ENCODE measurements around the gene ZNF221.

Gene ZNF221

DNA sequence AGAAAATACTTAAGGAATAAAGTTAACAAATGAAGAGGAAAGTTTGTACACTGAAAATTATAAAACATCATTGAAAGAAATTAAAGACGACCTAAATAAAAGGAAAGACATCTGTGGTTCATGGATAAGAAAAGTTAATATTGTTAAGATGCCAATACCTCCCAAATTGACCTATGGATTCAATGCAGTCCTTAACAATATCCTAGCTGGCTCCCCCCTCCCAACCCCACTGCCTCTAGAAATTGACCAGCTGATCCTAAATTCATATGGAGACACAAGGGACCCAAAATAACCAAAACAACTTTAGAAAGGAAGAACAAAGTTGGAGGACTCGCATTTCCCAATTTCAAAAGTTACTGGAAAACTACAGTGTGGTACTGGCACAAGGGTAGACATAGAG is 44.3 kb upstream of the ZNF221 start:
- peaks cover 14% of the 10 kb centered on the region for H3K9me3 ChIP-seq (ENCODE audit: control insufficient read depth, low read length)
- no peak overlapping the region for H2AFZ ChIP-seq
- TF ChIP-seq, protein P1, sequence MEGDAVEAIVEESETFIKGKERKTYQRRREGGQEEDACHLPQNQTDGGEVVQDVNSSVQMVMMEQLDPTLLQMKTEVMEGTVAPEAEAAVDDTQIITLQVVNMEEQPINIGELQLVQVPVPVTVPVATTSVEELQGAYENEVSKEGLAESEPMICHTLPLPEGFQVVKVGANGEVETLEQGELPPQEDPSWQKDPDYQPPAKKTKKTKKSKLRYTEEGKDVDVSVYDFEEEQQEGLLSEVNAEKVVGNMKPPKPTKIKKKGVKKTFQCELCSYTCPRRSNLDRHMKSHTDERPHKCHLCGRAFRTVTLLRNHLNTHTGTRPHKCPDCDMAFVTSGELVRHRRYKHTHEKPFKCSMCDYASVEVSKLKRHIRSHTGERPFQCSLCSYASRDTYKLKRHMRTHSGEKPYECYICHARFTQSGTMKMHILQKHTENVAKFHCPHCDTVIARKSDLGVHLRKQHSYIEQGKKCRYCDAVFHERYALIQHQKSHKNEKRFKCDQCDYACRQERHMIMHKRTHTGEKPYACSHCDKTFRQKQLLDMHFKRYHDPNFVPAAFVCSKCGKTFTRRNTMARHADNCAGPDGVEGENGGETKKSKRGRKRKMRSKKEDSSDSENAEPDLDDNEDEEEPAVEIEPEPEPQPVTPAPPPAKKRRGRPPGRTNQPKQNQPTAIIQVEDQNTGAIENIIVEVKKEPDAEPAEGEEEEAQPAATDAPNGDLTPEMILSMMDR (IDR thresholded peaks at IDR 0.05) = no peak
- H3K4me1 ChIP-seq = no peaks in the 10 kb centered on the region
- no peak overlapping the region for H3K9ac ChIP-seq
- no peaks in the 10 kb centered on the region for H3K79me2 ChIP-seq
- no peak overlapping the region for H3K4me2 ChIP-seq (ENCODE audit: low read length)
- no peaks in the 10 kb centered on the region for H3K27me3 ChIP-seq (ENCODE audit: control insufficient read depth, insufficient read depth, low read length)
- no peak overlapping the region for H3K27ac ChIP-seq
- H3K36me3 ChIP-seq (ENCODE audit: control insufficient read depth, insufficient read depth, low read length) = peaks cover 6% of the 10 kb centered on the region
- no peak overlapping the region for H3K4me3 ChIP-seq (ENCODE audit: low read depth, low read length)

DNA sequence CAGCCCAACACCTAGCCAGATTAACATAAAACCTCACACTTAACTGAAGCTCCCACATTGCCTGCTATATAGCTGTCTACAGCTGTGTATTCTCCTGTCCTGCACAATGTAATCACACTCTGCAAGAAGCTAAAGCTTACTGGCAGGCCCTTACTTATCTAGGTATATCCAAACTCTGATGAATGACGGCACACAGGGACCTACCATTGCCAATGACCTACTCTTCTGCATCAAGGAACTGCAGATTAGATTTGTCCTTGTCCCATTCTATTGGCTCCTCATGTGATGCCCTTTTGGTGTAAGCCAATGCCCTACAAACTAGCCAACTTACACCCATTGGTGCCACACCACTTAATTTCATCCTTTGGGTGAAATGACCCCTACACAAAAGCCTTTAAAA is 42.4 kb upstream of the ZNF221 start:
- Histone ChIP-seq H3K4me1 (no peaks in the 10 kb centered on the region), H3K9me3 (ENCODE audit: control insufficient read depth, low read length) (peaks cover 18% of the 10 kb centered on the region), H3K4me3 (ENCODE audit: low read depth, low read length) (no peak overlapping the region), H3K9ac (no peak overlapping the region), H3K27ac (no peak overlapping the region), H3K36me3 (ENCODE audit: control insufficient read depth, insufficient read depth, low read length) (peaks cover 6% of the 10 kb centered on the region), H3K79me2 (no peaks in the 10 kb centered on the region), H2AFZ (no peak overlapping the region), H3K27me3 (ENCODE audit: control insufficient read depth, insufficient read depth, low read length) (no peaks in the 10 kb centered on the region), H3K4me2 (ENCODE audit: low read length) (no peak overlapping the region)
- TF ChIP-seq, protein P1 (IDR thresholded peaks at IDR 0.05) = no peak

DNA sequence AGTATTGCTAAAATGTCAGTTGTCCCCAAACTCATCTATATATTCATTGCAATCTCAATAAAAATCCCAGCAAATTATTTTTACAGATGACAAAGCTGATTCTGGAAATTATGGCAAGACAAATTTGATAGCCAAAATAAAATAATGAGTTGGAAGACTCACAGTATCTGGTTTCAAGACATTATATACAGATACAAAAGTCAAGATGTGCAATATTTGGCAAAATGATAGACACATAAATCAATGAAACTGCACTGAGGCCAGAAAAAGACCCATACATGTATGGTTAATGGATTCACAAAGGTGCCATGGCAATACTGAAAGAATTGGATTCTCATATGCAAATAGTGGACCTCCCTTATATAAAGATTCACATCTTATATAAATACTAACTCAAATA is 40.1 kb upstream of the ZNF221 start:
- TF ChIP-seq, protein P1 (IDR thresholded peaks at IDR 0.05) = no peak
- Histone ChIP-seq H3K79me2 (no peaks in the 10 kb centered on the region), H3K27me3 (ENCODE audit: control insufficient read depth, insufficient read depth, low read length) (no peaks in the 10 kb centered on the region), H3K9ac (no peak overlapping the region), H2AFZ (no peak overlapping the region), H3K4me2 (ENCODE audit: low read length) (no peak overlapping the region), H3K4me3 (ENCODE audit: low read depth, low read length) (no peak overlapping the region), H3K4me1 (no peaks in the 10 kb centered on the region), H3K27ac (no peak overlapping the region), H3K36me3 (ENCODE audit: control insufficient read depth, insufficient read depth, low read length) (peaks cover 19% of the 10 kb centered on the region), H3K9me3 (ENCODE audit: control insufficient read depth, low read length) (peaks cover 12% of the 10 kb centered on the region)

DNA sequence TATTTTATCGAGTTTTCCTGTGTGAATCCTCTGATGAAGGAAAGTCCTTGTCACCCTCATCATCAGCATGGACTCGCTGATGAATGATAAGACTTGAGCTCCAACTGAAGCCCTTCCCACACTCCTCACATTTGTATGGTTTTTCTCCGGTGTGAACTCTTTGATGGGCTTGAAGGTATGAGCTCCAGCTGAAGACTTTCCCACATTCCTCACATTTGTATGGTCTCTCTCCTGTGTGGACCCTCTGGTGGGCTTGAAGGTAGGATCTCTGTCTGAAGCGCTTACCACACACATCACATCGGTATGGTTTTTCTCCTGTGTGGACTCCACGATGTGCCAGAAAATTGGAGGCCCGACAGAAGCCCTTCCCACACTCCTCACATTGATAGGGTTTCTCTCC is 37.6 kb upstream of the ZNF221 start:
- TF ChIP-seq, protein P1 (IDR thresholded peaks at IDR 0.05) = no peak
- no peak overlapping the region for H2AFZ ChIP-seq
- H3K27me3 ChIP-seq (ENCODE audit: control insufficient read depth, insufficient read depth, low read length) = no peaks in the 10 kb centered on the region
- H3K4me1 ChIP-seq = no peaks in the 10 kb centered on the region
- no peak overlapping the region for H3K4me3 ChIP-seq (ENCODE audit: low read depth, low read length)
- H3K9ac ChIP-seq = no peak overlapping the region
- H3K9me3 ChIP-seq (ENCODE audit: control insufficient read depth, low read length) = peaks cover 8% of the 10 kb centered on the region
- H3K36me3 ChIP-seq (ENCODE audit: control insufficient read depth, insufficient read depth, low read length) = peaks cover 19% of the 10 kb centered on the region
- H3K79me2 ChIP-seq = no peaks in the 10 kb centered on the region
- H3K27ac ChIP-seq = no peak overlapping the region
- H3K4me2 ChIP-seq (ENCODE audit: low read length) = no peak overlapping the region

DNA sequence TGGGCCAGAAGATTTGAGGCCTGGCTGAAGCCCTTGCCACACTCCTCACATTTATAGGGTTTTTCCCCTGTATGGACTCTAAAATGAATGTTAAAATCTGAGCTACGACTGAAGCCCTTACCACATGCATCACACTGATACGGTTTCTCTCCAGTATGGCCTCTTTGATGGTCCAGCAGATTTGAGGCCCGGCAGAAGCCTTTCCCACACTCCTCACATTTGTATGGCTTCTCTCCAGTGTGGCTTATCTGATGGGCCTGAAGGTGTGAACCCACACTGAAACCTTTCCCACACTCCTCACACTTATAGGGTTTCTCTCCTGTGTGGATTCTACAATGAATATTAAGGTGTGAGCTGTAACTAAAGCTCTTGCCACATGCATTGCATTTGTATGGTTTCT is 37.0 kb upstream of the ZNF221 start:
- TF ChIP-seq, protein P1 (IDR thresholded peaks at IDR 0.05) = no peak
- H3K9ac ChIP-seq = no peak overlapping the region

More for the DNA sequence above, 37.0 kb upstream of the ZNF221 start:
- H2AFZ ChIP-seq = no peak overlapping the region
- H3K79me2 ChIP-seq = no peaks in the 10 kb centered on the region
- no peak overlapping the region for H3K27ac ChIP-seq
- no peaks in the 10 kb centered on the region for H3K27me3 ChIP-seq (ENCODE audit: control insufficient read depth, insufficient read depth, low read length)
- H3K4me1 ChIP-seq = no peaks in the 10 kb centered on the region
- H3K36me3 ChIP-seq (ENCODE audit: control insufficient read depth, insufficient read depth, low read length) = peaks cover 19% of the 10 kb centered on the region
- H3K4me2 ChIP-seq (ENCODE audit: low read length) = no peak overlapping the region
- peaks cover 8% of the 10 kb centered on the region for H3K9me3 ChIP-seq (ENCODE audit: control insufficient read depth, low read length)
- no peak overlapping the region for H3K4me3 ChIP-seq (ENCODE audit: low read depth, low read length)
